Effector CD8-positive, alpha-beta T cell (primary cell): ENCODE results near the gene CCL18.
"Not testable (repeated sequence)": the region's sequence is repeated elsewhere in the genome, so short reads cannot be mapped to it uniquely, and the experiment has no call there.

ENCODE experiments used
- DNase-seq: peaks from one replicate; lab custom pipeline; 2025; lab: John Stamatoyannopoulos, UW
- total RNA-seq, 4 experiments: gene quantifications; one replicate each; lab custom pipeline; 2026; lab: John Stamatoyannopoulos, UW

The CCL18 gene
- 0 reads per million in 4 experiments for total RNA-seq

- DNase-seq: no peak
Measured at GRCh38 chr17:36063786-36064541, at the start of gene CCL18. TSS of gene CCL18 (plus strand) at chr17:36064272. CDS start at chr17:36064343, 71 bp downstream.

- no peak for DNase-seq
Measured at GRCh38 chr17:36014946-36015345, 49.1 kb upstream of the CCL18 start.

- not testable (repeated sequence) for DNase-seq
Measured at GRCh38 chr17:36015895-36016294, 48.2 kb upstream of the CCL18 start.

- DNase-seq: no peak
Measured at GRCh38 chr17:36016555-36016954, 47.5 kb upstream of the CCL18 start.

- DNase-seq: no peak
Measured at GRCh38 chr17:36017799-36018198, 46.3 kb upstream of the CCL18 start, which contains the start of gene CCL23. TSS of gene CCL23 (minus strand) at chr17:36017972. CDS start at chr17:36017897, 75 bp downstream.

GRCh38 chr17:36019423-36019822 is 44.6 kb upstream of the CCL18 start:
- no peak for DNase-seq

GRCh38 chr17:36024106-36024869 is 39.8 kb upstream of the CCL18 start:
- DNase-seq: no peak

GRCh38 chr17:36027761-36028160 is 36.3 kb upstream of the CCL18 start:
- no peak for DNase-seq

- no peak for DNase-seq
Measured at GRCh38 chr17:36030956-36031355, 33.1 kb upstream of the CCL18 start.

GRCh38 chr17:36034127-36034526 is 29.9 kb upstream of the CCL18 start:
- DNase-seq: no peak

- no peak for DNase-seq
Measured at GRCh38 chr17:36036235-36036634, 27.8 kb upstream of the CCL18 start.

- DNase-seq: no peak
Measured at GRCh38 chr17:36048066-36048465, 16.0 kb upstream of the CCL18 start.

- DNase-seq: no peak
Measured at GRCh38 chr17:36049643-36050042, 14.4 kb upstream of the CCL18 start.

- no peak for DNase-seq
Measured at GRCh38 chr17:36055171-36055570, 8.9 kb upstream of the CCL18 start.

- no peak for DNase-seq
Measured at GRCh38 chr17:36055921-36056520, 8.1 kb upstream of the CCL18 start.

- DNase-seq: no peak
Measured at GRCh38 chr17:36057911-36058310, 6.2 kb upstream of the CCL18 start.

GRCh38 chr17:36059406-36059805 is 4.7 kb upstream of the CCL18 start:
- DNase-seq: no peak

GRCh38 chr17:36060816-36061215 is 3.3 kb upstream of the CCL18 start:
- no peak for DNase-seq

GRCh38 chr17:36066365-36066985 is 2.4 kb downstream of the CCL18 start:
- DNase-seq: no peak

- no peak for DNase-seq
Measured at GRCh38 chr17:36068524-36068923, 4.5 kb downstream of the CCL18 start.

GRCh38 chr17:36069136-36069535 is 5.1 kb downstream of the CCL18 start:
- DNase-seq: no peak

GRCh38 chr17:36070427-36070826 is 6.4 kb downstream of the CCL18 start:
- DNase-seq: no peak
